NCI-H1694 treated with DMSO at 0.1 percent for 48 hours (cell line): ENCODE data around the gene KMT2E.
"Not testable (repeated sequence)": the region's sequence is repeated elsewhere in the genome, so short reads cannot be mapped to it uniquely, and the experiment has no call there.

Experiments
- DNase-seq: peaks from one replicate; lab custom pipeline; 2025; lab: John Stamatoyannopoulos, UW

The KMT2E gene

DNA sequence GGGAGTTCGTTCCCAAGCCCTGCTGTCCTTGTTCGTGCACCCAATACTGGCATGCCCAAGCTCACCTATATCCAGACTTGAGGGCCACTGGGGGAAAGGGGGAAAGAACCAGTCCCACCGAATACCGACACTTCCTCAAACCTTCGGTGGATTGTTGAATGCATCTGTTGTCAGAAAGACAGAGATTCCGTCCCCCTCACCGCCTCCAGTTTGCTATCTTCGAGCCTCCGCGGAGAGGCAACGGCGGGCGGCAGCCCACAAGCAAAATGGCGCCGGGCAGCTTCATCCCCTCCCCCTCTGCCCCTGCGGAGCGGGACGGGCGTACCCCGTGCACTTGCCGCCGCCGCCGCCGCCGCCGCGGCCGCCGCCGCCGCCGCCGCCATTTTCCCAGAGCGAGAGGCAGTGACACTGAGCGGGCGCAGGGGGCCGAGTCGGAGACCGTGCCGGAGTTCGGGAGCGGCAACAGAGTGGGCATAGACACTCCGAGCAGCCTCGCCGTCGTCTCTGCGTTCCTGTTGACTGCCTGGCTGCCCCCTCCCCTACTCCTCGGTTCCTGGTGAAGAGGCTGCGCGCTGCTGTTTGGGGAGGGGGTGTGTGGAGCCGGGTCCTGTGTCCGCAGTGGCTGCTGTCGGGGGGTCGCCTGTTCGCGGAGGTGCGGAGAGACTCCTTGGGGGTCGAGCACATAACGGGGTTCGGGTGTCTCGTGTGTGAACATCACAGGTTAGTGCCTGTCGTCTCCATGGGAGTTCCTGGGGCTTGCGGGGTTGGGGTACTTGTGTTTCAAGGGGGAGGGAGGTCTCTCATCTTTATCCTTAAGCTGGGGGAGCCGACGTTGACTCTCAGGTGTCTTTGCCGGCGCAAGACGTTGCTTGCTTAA lies at the start of gene KMT2E:
KMT2E (plus strand) TSS at position 390 of the 877 bp plus-strand sequence. CDS start 26,748 bp downstream, outside the sequence.
- peak; percentile 83 for DNase-seq

DNA sequence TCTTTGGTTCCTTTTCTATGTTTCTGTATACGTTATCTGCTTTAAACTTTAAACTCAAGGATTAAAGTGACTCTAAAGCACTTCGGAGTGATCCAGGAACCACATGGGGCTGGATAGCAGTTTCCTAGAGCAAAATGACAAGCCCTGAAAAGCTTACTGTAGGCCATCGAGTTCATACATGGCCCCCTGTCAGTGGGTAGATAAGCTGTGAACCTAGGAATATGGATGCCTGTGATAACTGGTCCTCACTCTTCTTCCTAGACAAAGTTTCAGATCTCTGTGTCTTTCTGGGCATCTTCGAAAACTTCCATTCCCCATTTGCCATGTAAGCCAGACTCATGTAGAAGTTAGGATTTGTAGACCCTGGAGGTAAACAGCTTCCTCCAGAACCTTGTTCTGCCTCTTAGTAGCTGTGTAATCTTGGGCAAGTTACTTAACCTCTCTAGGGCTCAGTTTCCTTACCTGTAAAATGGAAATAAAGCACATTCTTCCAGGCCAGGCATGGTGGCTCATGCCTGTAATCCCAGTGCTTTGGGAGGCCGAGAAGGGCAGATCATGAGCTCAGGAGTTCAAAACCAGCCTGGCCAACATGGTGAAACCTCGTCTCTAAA lies 49.3 kb upstream of the KMT2E start:
- no peak for DNase-seq

DNA sequence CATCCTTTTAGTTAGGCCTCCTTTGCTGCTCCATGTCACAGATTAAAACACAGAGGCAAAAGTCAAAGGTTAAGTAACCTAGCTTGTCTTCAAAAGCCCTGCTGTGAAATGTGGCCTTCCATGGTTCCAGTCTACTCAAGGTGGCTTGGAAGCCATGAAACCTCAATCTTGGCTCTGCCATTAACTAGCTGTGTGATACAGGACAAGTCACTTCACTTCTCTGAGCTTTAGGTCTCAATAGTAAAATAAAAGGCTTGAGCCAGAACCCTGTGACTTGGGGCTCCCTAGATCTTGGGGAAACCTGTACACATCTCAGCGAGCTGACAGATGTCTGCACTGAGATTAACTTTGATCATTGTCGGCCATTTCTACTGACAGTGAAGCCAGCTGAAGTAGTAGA lies 48.0 kb upstream of the KMT2E start:
- DNase-seq, result no peak

DNA sequence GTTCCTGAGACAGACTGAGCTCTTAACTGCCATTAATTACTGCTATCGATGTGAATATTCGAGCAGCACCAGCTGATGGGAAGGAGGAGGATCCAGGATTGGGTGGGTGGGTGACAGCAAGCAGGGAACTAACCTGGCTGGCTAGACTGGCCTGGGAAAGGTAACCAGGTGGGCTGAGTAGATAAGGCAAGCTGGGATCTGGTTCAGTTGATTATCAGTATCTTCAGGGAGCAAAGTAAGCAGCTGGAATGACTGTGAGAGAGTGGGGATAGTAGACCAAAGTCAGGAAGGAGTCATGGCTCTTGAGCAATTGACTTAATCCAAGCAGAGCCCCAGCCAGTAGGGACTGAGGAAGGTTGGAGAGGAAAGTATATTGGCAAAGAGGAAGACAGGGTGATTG lies 46.9 kb upstream of the KMT2E start:
- no peak for DNase-seq

DNA sequence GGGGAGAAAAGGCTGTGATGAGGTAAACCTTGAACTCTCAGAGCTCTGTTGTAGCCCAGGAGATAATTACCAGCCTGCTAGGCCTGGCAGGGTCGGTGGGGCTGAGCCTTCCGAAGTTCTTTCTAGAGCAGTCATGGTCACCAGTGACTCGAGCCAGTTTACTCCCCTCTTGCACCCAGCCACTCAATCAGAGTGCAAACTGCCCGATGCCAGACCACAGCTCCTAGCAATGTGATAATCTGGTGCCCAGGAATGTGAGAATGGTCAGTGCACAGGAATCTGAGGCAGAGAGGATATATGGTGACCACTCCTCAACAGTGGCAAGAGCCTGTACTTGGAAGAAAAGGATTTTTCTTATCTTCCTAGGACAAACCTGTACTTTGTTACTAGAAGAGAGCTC lies 46.4 kb upstream of the KMT2E start:
- no peak for DNase-seq

- no peak for DNase-seq
These were observed 45.4 kb upstream of the KMT2E start for GRCh38 chr7:104968648-104969047.

- DNase-seq, result no peak
These were observed 44.8 kb upstream of the KMT2E start for GRCh38 chr7:104969183-104969582.

- no peak for DNase-seq
These were observed 42.5 kb upstream of the KMT2E start for GRCh38 chr7:104971290-104972071.

GRCh38 chr7:104972500-104972899 lies 41.5 kb upstream of the KMT2E start:
- DNase-seq, result no peak

DNA sequence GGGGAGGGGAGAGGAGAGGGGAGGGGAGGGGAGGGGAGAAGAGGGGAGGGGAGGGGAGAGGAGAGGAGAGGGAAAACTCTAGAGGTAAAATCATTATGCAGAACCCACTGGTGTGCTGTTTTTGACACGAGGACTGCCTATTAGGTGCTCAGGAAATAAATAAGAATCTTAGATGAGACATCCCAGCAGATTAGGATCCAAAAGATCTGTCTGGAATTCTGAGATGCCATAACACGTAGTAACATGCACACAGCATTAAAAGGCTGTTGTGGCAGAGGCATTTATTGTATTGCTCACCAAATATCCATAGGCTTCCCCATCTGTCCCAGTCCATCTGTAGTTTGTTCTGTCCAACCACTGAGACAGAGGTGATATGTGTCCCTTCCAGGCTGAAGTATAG lies 40.8 kb upstream of the KMT2E start:
- DNase-seq, result peak; percentile 24

- peak; percentile 19 for DNase-seq
These were observed 40.0 kb upstream of the KMT2E start for GRCh38 chr7:104973909-104974415.

- DNase-seq, result not testable (repeated sequence)
These were observed 38.5 kb upstream of the KMT2E start for GRCh38 chr7:104975553-104975952.

DNA sequence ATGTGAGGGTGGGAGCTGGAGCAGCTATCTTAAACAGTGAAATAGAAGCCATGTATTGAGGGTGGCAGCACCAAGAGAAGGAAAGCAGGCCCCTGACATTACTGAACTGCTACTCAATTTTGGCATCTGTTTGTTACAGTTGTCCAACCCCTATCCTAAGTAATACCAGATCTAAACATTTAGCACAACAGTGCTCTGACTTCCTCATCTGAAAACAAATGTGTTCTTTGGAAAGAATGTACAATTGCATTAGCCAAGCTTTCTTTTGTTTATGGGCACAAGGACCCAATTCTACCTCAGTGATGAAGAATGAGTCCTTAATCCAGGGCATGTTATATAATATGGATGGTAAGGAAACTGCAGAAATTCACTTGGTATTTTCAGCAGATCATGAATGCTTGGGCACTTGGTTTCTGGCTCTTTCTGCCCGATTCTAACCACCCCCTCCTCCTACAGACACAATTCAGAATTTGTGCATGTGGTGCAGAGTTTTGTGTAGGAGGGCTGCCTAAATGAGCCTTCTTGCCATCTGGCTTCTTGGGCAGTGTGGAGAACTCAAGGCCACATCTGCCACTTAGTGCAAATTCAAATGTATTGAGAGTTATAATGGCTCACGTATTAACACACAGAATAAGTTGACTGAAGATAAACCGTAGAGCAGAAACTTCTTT lies 36.9 kb upstream of the KMT2E start:
- peak; percentile 64 for DNase-seq

DNA sequence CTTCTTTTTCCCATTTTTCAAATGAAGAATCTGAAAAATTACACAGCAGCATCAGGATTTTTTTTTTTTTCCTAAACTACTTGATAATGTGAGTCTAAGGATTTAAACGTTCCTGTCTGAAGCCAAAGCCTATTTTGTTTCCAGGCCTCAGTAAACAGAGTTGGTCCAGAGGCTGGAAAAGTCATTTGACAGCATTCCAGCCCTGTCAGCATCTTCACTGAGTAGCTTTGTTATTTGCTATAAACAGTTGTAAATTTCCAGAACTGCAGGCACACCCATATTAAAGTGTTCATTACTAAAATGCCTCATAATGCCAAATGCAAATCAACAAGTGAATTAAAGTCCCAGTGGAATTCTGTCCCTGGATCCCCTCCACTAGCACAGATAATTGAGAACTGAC lies 35.5 kb upstream of the KMT2E start:
- DNase-seq, result no peak

GRCh38 chr7:104979167-104979841 lies 34.7 kb upstream of the KMT2E start:
- no peak for DNase-seq

DNA sequence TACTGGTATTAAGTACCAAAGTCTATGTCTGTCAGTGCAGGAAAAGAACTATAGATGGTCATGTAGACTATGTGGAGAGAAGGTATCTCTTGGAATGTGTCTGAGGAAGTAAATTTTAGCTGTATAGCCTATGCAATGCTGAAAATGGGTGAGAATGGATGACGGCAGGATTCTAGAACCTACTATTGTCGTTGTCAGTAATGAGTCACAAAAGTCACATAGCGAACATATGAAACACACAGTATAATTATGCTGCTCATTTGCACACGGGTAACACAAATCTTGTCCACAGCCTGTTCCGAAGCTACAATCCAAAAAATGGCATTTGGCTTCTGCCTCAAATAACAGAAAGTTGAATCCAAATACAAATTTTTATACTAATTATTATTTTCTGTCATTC lies 33.6 kb upstream of the KMT2E start:
- no peak for DNase-seq

DNA sequence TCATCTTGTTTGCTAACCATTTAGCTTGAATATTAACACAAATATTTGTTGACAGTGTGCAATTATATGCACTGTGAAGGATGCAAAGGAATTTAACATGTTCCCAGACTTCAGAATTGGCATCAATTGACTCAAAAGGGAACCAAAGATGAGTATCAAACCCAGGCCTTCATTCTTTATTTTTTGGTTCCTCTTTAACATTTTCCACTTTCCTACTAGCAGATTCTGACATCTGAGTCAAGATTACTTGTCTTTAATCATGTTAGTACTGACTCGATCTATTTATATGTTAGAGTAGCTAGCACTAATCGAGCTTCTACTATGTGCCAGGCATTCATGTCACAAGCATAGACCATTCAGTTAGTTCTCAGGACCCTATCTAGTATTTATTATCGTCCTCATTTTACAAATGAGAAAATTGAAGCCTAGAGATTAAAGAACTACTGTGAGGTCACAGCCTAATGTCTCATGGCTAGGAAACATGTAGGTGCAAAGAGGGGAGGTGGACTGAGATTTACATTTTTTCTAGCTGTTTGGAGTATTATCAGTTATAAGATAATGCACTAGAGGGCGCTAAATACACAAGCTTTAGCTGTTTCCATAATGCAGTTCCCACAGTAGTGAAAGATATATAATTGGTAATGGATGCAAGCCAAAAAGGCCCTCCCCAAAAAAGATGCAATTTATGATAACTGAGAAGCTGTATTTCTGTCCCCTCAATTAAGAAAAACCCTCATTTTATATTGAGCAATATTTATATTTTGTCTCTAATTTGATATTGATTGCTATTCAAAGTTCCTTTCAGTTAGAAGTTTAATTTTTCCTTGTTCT lies 32.9 kb upstream of the KMT2E start:
- DNase-seq, result peak; percentile 78

GRCh38 chr7:104981672-104982037 lies 32.4 kb upstream of the KMT2E start:
- DNase-seq, result no peak

DNA sequence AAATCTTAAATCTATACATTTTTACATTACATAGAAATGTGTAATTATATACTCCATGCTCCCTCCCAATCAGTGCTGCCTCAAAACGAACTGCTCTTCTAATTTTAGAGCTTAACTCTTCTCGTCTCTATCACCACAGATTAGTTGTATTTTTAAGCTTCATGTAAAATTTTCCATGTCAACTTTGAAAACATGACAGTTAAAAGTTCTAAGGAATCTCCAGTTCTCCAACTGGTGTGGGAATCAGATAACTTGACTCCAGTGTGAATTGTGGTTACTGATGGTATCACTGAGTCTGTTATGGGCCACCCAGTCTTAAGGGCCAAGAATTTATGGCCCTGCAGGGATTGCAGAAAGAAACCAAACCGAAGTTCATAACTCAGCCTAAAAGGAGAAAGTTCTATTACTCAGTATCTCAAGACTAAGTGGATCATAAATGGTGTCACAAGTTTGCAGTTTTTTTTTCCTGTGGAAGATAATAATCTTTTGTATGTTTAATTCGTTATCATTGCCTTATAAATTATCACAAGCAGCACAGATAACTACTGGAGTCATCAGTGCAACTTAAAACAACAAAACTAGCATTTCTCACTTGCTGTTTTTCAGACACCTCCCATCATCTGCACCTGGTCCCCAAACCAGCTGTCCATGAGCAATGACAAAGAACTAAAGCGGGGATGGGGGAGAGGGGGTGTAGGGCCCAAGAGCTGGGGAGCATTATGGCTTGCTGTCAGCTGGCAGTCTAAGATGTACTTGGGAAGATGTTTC lies 31.5 kb upstream of the KMT2E start:
- DNase-seq, result no peak

DNA sequence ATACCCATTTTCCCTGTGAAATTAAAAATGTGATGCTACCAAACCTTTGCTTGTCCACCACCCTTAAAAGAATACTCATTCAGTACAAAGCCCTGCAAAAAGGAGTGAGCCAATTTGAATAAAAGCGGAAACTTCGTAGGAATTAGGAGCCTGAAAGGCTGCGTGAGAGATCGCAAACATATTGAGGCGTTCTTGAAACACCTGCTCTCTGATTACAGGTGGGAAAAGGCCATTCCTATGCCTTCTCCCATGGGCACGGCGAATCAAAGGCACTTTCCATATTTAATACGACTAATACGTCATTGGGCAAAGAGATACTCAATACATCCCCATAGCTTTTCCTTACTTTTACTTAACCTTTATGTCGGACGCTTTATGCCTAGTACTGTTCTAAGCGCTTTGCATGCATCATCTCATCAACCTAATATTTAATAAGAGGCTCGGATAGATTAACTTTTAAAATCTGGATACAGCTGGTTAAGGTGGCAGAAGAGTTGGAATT lies 30.9 kb upstream of the KMT2E start:
- no peak for DNase-seq
